Caco-2 (cell line): ENCODE data around the gene NEFH. TPM values are rescaled to one million over a fixed set of nuclear protein-coding genes. Genes with fewer than 3 reads are reported as not detected.
"Not testable (repeated sequence)": the region's sequence is repeated elsewhere in the genome, so short reads cannot be mapped to it uniquely, and the experiment has no call there.

Experiments
- BruUV-seq: library from RNA; stranded (reverse); fragments of 400-500 nt; replicated peaks from 2 replicates; lab custom pipeline; 2021; lab: Mats Ljungman, UMichigan
- CTCF ChIA-PET: fragments of 300-600 bp; sonication (Branson Sonifier 250); formaldehyde crosslinking; loops from one replicate; lab custom pipeline; 2022; ENCODE audit warnings: antibody characterized with exemption; lab: Charles Lee
- POLR2A ChIA-PET: fragments of 300-600 bp; sonication (Branson Sonifier 250); formaldehyde crosslinking; loops from one replicate; lab custom pipeline; 2022; ENCODE audit warnings: antibody characterized with exemption; lab: Charles Lee
- DNase-seq, 2 experiments: peaks; one replicate each; pipeline versions ENCODE4 v3.0.0 to v3.0.0-alpha.2; 2020 to 2022
- H3K27me3 ChIP-seq: replicated peaks from 2 replicates; pipeline ENCODE4 v1.6.0; 2011; ENCODE audit warnings: low read length; ENCODE audit not compliant: control insufficient read depth, insufficient read depth
- H3K36me3 ChIP-seq: 2 replicates; pipeline ENCODE4 v1.5.1; 2011; ENCODE audit warnings: low read length; ENCODE audit not compliant: control insufficient read depth, insufficient read depth
- H3K4me1 ChIP-seq: fragments of 250-450 bp; sonication (Bioruptor Pico); 2 replicates; pipeline ENCODE4 v1.5.1; 2020; ENCODE audit warnings: mild to moderate bottlenecking
- H3K4me3 ChIP-seq: 2 replicates; pipeline ENCODE4 v1.5.1; 2011; ENCODE audit warnings: low read depth, mild to moderate bottlenecking, control low read depth, low read length
- H3K9me3 ChIP-seq: fragments of 250-450 bp; sonication (Bioruptor Pico); 2 replicates; pipeline ENCODE4 v1.5.1; 2020; ENCODE audit warnings: mild to moderate bottlenecking, moderate library complexity
- H3K27ac Mint-ChIP-seq: one replicate; pipeline ENCODE4 v1.8.0; 2022; ENCODE audit warnings: mixed read lengths; ENCODE audit not compliant: unreplicated experiment
- H3K27me3 Mint-ChIP-seq: one replicate; pipeline ENCODE4 v1.8.0; 2022; ENCODE audit warnings: mixed read lengths; ENCODE audit not compliant: insufficient read depth, unreplicated experiment
- H3K36me3 Mint-ChIP-seq: one replicate; pipeline ENCODE4 v1.8.0; 2022; ENCODE audit warnings: mild to moderate bottlenecking, mixed read lengths; ENCODE audit not compliant: insufficient read depth, unreplicated experiment
- H3K4me1 Mint-ChIP-seq: one replicate; pipeline ENCODE4 v1.8.0; 2022; ENCODE audit warnings: low read depth, mixed read lengths; ENCODE audit not compliant: unreplicated experiment
- H3K4me3 Mint-ChIP-seq: one replicate; pipeline ENCODE4 v1.8.0; 2022; ENCODE audit warnings: mild to moderate bottlenecking, moderate library complexity, mixed read lengths; ENCODE audit not compliant: unreplicated experiment
- H3K9me3 Mint-ChIP-seq: one replicate; pipeline ENCODE4 v1.8.0; 2022; ENCODE audit warnings: mixed read lengths; ENCODE audit not compliant: unreplicated experiment
- intact Hi-C: fragments of 100-400 bp; cut with micrococcal nuclease; formaldehyde crosslinking; loops from one replicate; pipeline ENCODE4 v1.10.0; 2022; ENCODE audit not compliant: unreplicated experiment
- total RNA-seq: library from RNA; stranded (reverse); gene quantifications from 2 replicates; pipeline ENCODE4 v1.2.3, GENCODE V29; 2022
- TF ChIP-seq, protein P1 (sequence below), 2 experiments: fragments of 200-600 bp in 1 of 2; IDR thresholded peaks; 1 replicate in 1 of 2; 2 replicates in 1 of 2; pipeline versions ENCODE4 v1.5.1 to v1.8.0; 2011 to 2022; ENCODE audit warnings: antibody characterized with exemption in 1 of 2, control low read depth in 1 of 2, inconsistent platforms in 1 of 2, low read depth in 1 of 2, low read length in 1 of 2, mild to moderate bottlenecking in 1 of 2, moderate library complexity in 1 of 2; ENCODE audit not compliant: insufficient read depth in 1 of 2, severe bottlenecking in 1 of 2, unreplicated experiment in 1 of 2

Gene NEFH
- total RNA-seq, 1 experiment from 2014 or later = not detected

DNA sequence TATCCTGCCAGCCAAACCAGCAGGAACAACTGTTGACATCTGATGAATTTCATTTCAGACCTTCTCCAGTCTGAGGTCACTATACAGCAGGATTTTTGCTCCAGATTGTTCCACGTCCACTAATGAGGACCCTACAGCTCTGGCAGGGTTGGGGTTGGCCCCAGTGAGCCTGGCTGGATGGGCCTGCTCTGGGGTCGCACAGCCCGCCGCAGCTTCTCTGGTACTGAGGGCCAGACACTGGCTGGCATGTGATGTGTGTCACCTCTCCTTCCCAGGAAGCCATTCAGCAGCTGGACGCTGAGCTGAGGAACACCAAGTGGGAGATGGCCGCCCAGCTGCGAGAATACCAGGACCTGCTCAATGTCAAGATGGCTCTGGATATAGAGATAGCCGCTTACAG is 5.4 kb downstream of the NEFH start:
- no peaks in the 10 kb centered on the region for H3K9me3 Mint-ChIP-seq

DNA sequence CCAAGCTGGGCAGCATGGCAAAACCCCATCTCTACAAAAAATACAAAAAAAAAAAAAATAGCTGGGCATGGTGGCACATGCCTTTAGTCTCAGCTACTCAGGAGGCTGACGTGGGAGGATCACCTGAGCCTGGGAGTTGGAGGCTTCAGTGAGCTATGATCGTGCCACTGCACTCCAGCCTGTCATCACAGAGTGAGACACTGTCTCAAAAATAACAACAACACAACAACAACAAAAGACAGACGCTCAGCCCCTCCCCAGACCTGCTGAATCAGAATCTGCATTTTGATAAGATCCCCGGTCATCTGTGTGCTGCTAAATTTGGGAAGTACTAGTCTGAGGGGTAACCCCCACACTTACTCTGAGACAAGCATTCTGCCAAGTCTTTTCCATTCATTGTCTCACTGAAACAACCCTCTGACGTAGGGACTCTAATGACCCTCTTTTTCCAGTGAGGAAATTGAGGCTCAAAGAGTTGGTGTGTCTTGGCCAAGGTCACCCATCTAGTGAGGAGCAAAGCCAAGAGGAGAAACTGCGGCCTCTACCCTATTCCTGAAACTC is 7.5 kb downstream of the NEFH start:
- no peaks in the 10 kb centered on the region for H3K36me3 ChIP-seq
- Mint-ChIP-seq H3K4me1 (no peaks in the 10 kb centered on the region), H3K9me3 (no peaks in the 10 kb centered on the region), H3K4me3 (no peak overlapping the region), H3K36me3 (no peaks in the 10 kb centered on the region), H3K27ac (no peak overlapping the region), H3K27me3 (no peaks in the 10 kb centered on the region)
- no peak for DNase-seq
- intact Hi-C loops = no loop called here
- TF ChIP-seq, protein P1, sequence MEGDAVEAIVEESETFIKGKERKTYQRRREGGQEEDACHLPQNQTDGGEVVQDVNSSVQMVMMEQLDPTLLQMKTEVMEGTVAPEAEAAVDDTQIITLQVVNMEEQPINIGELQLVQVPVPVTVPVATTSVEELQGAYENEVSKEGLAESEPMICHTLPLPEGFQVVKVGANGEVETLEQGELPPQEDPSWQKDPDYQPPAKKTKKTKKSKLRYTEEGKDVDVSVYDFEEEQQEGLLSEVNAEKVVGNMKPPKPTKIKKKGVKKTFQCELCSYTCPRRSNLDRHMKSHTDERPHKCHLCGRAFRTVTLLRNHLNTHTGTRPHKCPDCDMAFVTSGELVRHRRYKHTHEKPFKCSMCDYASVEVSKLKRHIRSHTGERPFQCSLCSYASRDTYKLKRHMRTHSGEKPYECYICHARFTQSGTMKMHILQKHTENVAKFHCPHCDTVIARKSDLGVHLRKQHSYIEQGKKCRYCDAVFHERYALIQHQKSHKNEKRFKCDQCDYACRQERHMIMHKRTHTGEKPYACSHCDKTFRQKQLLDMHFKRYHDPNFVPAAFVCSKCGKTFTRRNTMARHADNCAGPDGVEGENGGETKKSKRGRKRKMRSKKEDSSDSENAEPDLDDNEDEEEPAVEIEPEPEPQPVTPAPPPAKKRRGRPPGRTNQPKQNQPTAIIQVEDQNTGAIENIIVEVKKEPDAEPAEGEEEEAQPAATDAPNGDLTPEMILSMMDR (IDR thresholded peaks at IDR 0.05; ENCODE audit: insufficient read depth in 1 of 2, low read depth in 1 of 2, low read length in 1 of 2, severe bottlenecking in 1 of 2, unreplicated experiment in 1 of 2) = no peak
- H3K4me3 ChIP-seq = no peak overlapping the region
- no peaks in the 10 kb centered on the region for H3K9me3 ChIP-seq
- CTCF ChIA-PET = no interaction called here
- H3K27me3 ChIP-seq = no peaks in the 10 kb centered on the region
- no TSS peak for BruUV-seq
- POLR2A ChIA-PET = no interaction called here
- H3K4me1 ChIP-seq = no peaks in the 10 kb centered on the region

More for the DNA sequence above, 5.4 kb downstream of the NEFH start:
- no peaks in the 10 kb centered on the region for H3K9me3 ChIP-seq
- H3K4me3 ChIP-seq = no peak overlapping the region
- H3K4me3 Mint-ChIP-seq = no peak overlapping the region
- no peaks in the 10 kb centered on the region for H3K36me3 ChIP-seq
- H3K27me3 ChIP-seq = no peaks in the 10 kb centered on the region
- DNase-seq = no peak
- ChIA-PET CTCF (no interaction called here), POLR2A (no interaction called here)
- TF ChIP-seq, protein P1 (IDR thresholded peaks at IDR 0.05; ENCODE audit: insufficient read depth in 1 of 2, low read depth in 1 of 2, low read length in 1 of 2, severe bottlenecking in 1 of 2, unreplicated experiment in 1 of 2) = no peak
- H3K36me3 Mint-ChIP-seq = no peaks in the 10 kb centered on the region
- no TSS peak for BruUV-seq
- H3K4me1 Mint-ChIP-seq = peaks cover 7% of the 10 kb centered on the region
- H3K27me3 Mint-ChIP-seq = peaks cover 4% of the 10 kb centered on the region
- H3K4me1 ChIP-seq = no peaks in the 10 kb centered on the region
- intact Hi-C loops = no loop called here
- H3K27ac Mint-ChIP-seq = no peak overlapping the region

DNA sequence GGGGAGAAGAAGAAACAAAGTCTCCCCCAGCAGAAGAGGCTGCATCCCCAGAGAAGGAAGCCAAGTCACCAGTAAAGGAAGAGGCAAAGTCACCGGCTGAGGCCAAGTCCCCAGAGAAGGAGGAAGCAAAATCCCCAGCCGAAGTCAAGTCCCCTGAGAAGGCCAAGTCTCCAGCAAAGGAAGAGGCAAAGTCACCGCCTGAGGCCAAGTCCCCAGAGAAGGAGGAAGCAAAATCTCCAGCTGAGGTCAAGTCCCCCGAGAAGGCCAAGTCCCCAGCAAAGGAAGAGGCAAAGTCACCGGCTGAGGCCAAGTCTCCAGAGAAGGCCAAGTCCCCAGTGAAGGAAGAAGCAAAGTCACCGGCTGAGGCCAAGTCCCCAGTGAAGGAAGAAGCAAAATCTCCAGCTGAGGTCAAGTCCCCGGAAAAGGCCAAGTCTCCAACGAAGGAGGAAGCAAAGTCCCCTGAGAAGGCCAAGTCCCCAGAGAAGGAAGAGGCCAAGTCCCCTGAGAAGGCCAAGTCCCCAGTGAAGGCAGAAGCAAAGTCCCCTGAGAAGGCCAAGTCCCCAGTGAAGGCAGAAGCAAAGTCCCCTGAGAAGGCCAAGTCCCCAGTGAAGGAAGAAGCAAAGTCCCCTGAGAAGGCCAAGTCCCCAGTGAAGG is 9.2 kb downstream of the NEFH start:
- CTCF ChIA-PET, H3K4me3 ChIP-seq, DNase-seq, H3K9me3 Mint-ChIP-seq, BruUV-seq, POLR2A ChIA-PET, H3K4me1 Mint-ChIP-seq, H3K27me3 ChIP-seq, H3K36me3 Mint-ChIP-seq, intact Hi-C loops, H3K4me3 Mint-ChIP-seq, H3K27ac Mint-ChIP-seq, H3K4me1 ChIP-seq, H3K9me3 ChIP-seq, H3K27me3 Mint-ChIP-seq, H3K36me3 ChIP-seq: not testable (repeated sequence)
